ENCODE measurements around the gene OR3A2.
"Not testable (repeated sequence)": the region's sequence is repeated elsewhere in the genome, so short reads cannot be mapped to it uniquely, and the experiment has no call there.

The OR3A2 gene

DNA sequence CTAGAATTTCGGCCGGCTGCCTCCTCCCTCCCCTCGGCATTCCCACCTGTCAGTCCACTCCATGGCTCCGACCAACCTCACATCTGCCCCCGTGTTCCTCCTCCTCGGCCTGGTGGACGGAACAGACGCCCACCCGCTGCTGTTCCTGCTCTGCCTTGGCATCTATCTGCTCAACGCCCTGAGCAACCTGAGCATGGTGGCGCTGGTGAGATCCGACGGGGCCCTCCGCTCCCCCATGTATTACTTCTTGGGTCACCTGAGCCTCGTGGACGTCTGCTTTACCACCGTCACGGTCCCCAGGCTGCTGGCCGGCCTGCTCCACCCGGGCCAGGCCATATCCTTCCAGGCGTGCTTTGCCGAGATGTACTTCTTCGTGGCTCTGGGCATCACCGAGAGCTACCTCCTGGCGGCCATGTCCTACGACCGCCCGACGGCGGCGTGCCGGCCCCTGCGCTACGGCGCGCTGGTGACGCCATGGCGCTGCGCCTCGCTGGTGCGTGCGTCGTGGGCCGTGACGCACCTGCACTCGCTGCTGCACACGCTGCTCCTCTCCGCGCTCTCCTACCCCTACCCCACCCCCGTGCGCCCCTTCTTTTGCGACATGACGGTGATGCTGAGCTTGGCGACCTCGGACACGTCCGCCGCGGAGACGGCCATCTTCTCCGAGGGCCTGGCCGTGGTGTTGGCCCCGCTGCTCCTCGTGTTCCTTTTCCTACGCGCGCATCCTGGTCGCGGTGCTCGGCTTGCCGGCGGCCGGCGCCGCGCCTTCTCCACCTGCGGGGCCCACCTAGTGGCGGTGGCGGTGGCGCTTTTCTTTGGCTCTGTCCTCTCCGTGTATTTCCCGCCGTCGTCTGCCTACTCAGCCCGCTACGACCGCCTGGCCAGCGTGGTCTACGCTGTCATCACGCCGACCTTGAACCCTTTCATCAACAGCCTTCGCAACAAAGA, at the start of gene OR3A2:
TSS of gene OR3A2 (minus strand) at position 440 of the 948 bp plus-strand sequence.
- DNase-seq (ENCODE audit: low read depth), result no peak

DNA sequence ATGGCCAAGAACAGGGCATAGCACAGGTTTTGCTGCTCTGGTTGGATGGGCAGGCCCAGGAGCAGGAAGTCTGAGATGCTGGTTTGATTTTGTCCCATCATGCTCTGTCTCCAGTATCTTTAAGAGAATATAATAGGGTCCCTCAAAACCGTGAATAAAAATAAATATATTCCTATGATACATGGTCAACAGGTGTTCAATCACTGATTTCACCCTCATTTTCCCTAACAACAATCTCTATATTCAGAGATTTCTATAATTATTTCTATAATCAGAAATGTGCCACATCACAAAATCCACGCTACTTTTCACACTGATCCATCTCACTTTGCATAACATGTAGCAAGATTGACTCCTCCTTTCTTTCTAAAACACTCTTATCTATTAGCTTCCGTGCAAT, 47.6 kb upstream of the OR3A2 start, which contains the start of gene OR1E2:
TSS of gene OR1E2 (minus strand) at position 101 of the 400 bp plus-strand sequence. CDS start at position 101, 0 bp downstream.
- no peak for DNase-seq (ENCODE audit: low read depth)

DNA sequence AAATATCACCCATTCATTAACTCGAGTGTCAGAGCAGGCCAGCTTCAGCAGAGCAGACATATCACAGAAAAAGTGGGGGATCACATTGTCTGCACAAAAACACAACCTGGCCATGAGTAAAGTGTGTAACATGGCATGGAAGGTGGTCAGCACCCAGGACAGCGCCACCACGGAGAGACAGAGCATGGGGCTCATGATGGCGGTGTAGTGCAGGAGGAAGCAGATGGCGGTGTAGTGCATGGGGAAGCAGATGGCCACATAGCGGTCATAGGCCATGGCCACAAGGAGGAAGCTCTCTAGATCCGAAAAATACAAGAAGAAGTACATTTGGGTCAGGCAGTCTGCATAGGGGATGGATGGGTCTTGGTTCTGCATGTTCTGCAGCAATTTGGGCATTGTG, 47.1 kb upstream of the OR3A2 start:
- DNase-seq (ENCODE audit: low read depth), result not testable (repeated sequence)

DNA sequence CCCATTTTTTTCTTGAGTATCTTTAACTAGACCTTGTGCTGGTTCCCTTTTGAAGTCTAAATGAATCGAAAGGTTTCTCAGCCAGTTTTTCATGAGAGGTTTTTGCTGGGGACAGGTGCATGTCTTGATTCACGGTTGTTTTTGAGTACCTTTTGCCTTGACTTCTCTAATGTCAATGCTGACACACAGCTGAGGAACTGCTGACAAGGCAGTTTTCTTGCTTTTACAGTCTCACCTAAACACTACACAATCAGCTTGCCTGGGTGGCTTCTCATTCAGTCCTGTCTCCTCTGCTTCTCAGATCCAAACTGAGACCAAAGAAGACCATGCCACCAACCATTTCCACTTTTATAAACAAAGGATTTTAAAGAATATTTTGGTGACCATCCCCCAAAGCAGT, 32.1 kb upstream of the OR3A2 start:
- DNase-seq (ENCODE audit: low read depth), result no peak

DNA sequence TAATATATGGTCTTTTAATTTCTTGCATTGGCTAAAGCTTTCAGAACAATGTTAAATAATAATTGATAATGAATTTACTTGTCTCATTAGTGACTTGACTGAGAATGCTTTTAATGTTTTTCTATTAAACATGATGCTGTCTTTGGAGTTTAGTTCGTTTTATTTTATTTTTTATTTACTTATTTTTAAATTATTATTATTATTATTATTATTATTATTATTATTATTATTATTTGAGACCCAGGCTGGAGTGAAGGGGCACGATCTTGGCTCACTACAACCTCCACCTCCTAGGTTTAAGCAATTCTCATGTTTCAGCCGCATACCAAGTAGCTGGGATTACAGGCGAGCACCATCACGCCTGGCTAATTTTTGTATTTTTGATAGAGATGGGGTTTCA, 29.5 kb upstream of the OR3A2 start:
- no peak for DNase-seq (ENCODE audit: low read depth)

DNA sequence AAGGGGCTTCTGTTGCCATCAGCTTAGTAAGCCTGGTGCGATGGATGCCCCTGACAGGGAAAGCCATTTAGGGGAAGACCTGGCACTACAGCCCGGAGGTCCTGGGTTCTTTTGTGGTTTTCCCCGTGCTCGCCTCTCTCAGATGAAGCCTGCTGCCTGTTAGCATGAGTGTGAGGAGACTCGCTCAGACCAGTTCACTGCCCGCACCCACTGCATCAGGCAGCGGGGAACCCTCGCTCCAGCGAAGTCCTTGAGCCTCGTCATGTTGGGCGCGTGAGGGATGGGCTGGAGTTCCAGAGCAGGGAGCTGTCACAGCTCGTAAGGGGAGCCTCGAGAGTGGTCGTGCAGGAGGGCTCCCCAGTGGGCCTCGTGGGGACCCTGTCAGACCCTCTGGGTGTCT, 26.1 kb upstream of the OR3A2 start:
- DNase-seq (ENCODE audit: low read depth), result not testable (repeated sequence)

DNA sequence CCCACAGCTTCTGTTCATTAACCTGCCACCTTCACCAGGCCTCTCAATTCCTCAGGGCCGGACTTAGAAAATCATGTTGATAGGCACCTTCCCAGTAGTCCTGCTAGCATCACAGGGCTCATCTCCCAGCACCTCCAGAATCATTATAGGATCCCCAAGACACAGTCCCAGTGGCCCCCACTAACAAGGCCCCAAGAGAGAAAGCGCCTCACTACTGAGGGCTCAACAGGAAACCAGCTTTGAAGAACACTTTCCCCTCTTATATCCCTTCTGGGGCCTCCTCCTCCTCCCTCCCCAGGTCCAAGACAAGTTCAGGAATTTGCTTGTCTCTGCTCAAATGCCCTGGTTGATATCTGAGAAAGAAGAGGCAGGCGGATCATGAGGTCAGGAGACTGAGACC, 25.0 kb upstream of the OR3A2 start, which contains the start of gene OR3A3:
TSS of gene OR3A3 (plus strand) at position 301 of the 400 bp plus-strand sequence.
- no peak for DNase-seq (ENCODE audit: low read depth)

DNA sequence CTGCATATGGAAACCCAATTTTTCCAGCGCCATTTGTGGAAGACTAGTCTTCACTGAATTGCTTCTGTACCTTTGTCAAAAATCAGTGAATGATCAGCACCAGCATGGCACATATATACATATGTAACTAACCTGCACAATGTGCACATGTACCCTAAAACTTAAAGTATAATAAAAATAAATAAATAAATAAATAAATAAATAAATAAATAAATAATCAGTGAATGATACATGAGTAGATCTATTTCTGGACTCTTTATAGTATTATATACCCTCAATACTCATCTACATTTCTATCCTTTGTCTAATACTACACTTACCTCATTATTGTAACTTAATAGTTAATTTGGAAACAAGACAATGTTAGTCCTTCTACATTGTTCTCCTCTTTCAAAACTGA, 17.7 kb upstream of the OR3A2 start:
- not testable (repeated sequence) for DNase-seq (ENCODE audit: low read depth)

DNA sequence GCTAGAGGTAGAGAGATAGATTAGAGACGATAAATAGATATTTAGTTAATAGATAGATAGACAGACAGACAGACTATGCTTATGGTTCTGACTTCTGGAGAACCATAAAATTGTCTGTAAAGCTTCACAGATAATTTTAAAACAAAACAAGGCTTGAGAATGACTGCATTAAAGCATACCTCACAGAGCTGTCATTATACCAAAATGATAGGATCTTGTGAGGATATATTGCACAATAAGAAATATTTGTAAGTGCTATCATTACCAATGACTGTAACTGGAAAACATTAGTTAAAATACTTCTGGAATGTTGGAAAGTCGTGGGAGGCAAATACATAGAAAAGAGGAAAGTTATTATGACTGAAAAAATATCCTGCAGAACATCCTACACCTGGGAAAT, 15.7 kb upstream of the OR3A2 start:
- no peak for DNase-seq (ENCODE audit: low read depth)

DNA sequence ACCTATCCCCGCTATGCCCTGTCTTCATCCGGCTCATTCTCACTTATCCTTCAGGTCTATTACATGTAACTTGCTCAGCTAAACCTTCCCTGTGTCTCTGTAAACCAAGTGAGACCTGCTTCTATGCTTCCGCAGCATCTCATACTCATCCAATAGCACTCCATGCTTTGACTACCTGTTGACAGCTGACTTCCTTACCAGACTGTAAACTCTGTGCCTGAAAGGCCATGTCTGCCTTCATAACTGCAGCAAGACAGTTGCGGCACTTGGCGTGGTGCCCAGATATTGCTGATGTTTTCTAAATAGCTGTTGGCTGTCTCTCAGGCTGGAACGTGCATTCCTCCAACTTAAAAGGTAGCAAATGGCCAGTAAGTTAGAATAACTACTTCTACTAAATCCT, 13.9 kb upstream of the OR3A2 start:
- DNase-seq (ENCODE audit: low read depth), result no peak

DNA sequence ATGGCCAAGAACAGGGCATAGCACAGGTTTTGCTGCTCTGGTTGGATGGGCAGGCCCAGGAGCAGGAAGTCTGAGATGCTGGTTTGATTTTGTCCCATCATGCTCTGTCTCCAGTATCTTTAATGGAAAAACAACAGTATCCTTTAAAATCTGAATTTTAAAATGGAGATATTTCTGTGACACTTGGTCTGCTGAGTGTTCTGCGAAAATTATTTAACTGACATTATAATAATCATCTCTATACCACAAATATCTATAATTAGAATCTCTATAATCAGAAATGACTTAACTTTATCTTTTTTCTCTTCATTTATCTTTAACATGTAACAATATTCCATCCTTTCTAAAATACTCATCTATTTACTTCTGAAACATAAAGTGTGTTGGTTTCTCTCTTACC, 12.2 kb upstream of the OR3A2 start, which contains the start of gene OR1E1:
TSS of gene OR1E1 (minus strand) at position 101 of the 400 bp plus-strand sequence. CDS start at position 101, 0 bp downstream.
- DNase-seq (ENCODE audit: low read depth), result no peak

DNA sequence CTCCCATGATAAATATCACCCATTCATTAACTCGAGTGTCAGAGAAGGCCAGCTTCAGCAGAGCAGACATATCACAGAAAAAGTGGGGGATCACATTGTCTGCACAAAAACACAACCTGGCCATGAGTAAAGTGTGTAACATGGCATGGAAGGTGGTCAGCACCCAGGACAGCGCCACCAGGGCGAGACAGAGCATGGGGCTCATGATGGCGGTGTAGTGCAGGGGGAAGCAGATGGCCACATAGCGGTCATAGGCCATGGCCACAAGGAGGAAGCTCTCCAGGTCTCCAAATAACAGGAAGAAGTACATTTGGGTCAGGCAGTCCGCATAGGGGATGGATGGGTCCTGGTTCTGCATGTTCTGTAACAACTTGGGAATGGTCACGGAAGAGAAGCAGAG, 11.7 kb upstream of the OR3A2 start:
- not testable (repeated sequence) for DNase-seq (ENCODE audit: low read depth)

DNA sequence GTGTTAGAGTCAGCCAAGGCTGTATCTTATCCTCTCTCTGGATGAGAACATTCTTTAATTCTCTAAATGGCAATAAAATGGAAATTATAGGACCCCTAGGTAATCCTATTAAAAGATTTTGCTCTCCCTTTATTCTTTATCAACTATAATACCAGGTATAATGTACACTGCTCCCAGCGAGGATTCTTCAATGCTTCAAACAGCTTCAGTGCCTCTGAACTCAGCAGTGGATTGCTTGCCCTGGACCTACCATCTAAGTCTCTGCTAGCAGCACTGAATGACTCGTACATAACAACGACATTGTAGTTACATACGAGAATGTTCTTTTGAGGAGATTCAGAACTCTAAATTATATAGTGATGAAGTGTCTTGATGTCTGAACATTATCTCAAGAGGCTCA, 3.7 kb upstream of the OR3A2 start:
- DNase-seq (ENCODE audit: low read depth), result no peak

DNA sequence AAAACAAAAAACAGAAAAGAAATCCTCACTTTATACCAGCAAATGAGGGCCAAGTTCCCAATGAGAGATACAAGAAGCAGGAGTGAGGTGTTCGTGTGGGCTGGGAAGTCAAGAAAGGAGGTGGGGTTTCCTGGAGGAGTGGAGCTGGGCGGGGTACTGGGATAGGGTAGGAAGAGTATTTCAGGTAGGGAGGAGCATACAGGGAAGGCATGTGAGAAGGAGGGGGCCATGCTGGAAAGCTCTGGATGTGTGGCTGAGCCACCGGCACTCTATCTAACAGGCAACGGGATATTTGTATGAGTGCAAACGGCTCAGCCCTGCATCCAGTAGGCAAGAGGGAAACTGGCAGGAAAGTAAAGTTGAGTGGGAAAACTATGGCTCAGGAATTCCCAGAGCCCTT, 4.2 kb downstream of the OR3A2 start:
- no peak for DNase-seq (ENCODE audit: low read depth)

DNA sequence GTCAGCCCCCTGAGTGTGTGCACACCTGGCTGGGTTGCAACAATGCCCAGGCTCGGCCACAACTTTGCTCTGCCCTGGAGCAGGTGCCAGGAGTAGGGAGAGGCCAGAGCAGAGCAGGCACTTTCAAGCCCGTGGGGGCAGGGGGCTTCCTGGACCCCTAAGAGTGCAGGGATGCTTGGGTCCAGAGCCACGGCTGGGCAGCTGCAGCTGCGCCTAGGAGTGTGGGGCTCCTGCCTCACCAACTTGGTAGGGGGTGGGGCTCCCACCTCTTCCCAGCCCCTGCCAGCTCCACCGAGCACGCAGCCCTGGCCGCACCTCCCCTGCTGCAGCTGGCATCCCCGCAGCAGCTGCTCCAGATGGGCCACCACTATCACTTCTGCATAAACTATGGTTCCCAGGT, 7.8 kb downstream of the OR3A2 start:
- DNase-seq (ENCODE audit: low read depth), result no peak

DNA sequence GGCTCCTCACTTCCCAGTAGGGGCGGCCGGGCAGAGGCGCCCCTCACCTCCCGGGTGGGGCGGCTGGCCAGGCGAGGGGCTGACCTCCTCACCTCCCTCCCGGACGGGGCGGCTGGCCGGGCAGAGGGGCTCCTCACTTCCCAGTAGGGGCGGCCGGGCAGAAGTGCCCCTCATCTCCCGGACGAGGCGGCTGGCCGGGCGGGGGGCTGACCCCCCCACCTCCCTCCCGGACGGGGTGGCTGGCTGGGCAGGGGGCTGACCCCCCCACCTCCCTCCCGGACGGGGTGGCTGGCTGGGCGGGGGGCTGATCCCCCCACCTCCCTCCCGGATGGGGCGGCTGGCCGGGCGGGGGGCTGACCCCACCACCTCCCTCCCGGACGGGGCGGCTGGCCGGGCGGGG, 14.9 kb downstream of the OR3A2 start:
- DNase-seq (ENCODE audit: low read depth), result not testable (repeated sequence)

DNA sequence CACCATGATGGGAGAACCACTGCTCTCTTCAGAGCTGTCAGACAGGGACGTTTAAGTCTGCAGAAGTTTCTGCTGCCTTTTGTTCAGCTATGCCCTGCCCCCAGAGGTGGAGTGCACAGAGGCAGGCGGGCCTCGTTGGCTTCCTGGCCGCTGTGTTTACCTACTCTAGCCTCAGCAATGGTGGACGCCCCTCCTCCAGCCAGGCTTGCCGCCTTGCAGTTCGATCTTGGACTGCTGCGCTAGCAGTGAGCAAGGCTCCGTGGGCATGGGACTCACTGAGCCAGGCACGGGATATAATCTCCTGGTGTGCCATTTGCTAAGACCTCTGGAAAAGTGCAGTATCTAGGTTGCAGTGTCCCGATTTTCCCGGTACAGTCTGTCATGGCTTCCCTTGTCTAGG, 43.3 kb downstream of the OR3A2 start:
- not testable (repeated sequence) for DNase-seq (ENCODE audit: low read depth)

DNA sequence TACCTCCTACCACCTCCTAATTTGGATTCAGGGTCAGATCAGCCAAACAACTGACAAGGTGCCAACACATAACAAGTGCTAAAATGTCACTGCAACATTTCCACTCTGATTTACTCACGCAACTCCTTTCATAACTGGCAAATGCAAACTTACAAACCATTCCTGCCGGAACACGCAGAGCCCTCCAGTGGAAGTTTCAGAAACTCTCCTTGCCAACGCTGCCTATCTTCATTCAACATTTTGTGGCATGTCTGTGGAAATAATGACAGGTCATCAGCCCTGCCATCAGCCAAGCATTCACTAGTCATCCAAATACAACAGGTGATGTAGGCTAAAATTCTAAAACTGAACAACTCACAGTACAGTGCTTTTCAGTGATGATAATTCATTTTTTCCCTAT, 50.2 kb downstream of the OR3A2 start:
- no peak for DNase-seq (ENCODE audit: low read depth)

DNA sequence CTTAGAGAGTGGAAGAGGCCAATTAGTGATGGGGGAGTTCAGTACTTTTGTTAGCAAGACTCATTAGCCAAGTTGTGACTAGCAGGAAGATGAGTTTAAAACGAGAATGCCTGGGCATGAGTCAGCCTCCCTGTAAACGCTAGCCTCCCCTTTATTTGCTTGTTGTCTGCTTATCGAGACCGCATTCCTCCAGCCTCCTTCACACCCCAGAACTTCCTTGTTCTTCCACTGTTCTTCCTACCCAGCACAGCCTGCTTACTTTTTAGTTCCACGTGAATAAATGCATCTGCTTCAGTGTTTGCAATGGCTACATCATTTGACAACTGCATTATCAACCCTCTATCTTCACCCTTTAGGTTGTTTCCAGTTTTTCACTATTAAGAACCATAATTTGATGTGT, 67.8 kb downstream of the OR3A2 start:
- no peak for DNase-seq (ENCODE audit: low read depth)

DNA sequence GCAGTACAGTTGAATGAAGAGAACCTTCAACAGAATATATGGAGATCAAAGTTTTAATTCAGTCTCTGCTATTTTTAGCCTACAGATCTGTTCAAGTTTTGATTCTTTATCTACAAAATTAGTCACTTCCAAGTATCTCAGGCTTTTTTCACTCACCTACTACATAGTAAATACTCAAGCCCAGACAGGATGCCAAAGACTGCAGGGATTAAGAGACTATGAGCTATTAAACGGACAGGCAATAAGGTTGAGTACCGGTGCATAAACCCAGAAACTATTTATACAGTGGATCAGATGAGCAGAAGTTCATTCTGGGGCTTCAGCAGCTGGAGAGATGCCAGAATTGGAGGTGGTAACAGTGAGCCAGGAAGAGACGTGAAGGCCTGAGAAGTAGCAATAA, 69.3 kb downstream of the OR3A2 start:
- no peak for DNase-seq (ENCODE audit: low read depth)

DNA sequence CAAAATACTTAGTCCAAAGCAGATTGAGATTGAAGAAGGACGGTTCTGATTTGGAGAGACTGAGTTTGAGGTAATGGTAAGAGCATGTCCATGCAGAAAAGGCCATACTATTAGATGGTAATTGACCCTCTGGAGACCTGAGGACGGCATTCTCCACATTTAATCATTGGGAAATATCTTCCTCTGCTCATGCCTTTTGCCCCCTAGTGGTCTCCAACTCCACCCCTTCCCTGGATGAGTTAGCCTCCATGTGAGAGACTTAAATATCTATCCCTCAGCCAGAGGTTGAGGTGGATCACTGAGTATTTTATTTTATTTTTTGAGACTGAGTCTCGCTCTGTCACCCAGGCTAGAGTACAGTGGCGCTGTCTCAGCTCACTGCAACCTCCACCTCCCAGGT, 77.5 kb downstream of the OR3A2 start:
- no peak for DNase-seq (ENCODE audit: low read depth)

DNA sequence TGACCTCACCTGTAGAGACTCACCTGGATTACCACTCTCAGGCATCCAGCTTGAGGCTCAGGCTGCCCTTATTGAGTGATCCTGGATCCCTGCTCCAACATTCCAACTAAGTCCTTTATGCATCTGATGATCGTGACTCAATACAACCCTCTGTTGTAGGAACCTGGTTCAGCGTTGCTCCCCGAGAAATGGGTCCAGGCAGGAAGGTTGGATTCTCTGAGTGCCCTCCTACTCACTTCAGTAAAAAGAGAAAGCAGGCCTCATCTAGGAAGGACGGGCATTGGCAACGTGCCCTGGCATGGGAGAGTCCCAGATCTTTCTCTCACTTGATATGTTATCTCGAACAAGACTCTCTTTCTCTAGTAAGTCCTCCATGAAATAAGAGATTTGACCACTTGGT, 87.8 kb downstream of the OR3A2 start, which contains the start of gene OR3A1:
TSS of gene OR3A1 (minus strand) at position 101 of the 400 bp plus-strand sequence. CDS start 5,778 bp downstream, outside the sequence.
- no peak for DNase-seq (ENCODE audit: low read depth)

DNA sequence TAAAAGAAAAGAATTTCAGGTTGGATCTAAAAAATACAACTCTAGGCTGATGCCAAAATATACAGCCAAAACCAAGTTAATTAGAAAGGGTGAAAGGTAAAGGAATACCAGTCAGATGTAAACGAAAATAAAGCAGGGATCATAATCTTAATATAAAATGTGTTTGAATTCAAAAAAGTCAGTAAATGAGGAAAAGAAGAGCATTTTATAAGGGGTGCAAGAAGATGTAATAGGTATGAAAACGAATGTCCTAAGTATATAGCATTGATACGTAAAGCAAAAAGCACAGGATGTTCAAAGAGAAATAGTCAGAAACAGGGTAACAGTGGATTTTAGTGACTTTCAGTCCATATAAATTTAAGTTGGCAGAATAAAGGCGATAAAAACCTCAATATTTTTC, 90.5 kb downstream of the OR3A2 start:
- DNase-seq (ENCODE audit: low read depth), result no peak
